K562 (cell line): ENCODE results near the gene NRROS. TPM values are rescaled to one million over a fixed set of nuclear protein-coding genes. Genes with fewer than 3 reads are reported as not detected.

Source experiments
- BRCA1 ChIP-seq, 2 experiments: fragments of 450-650 bp in 1 of 2; sonication (generic) in 1 of 2; formaldehyde crosslinking in 1 of 2; IDR thresholded peaks; 2 replicates each; pipeline versions ENCODE4 v1.5.0 to v1.6.1; 2017 to 2020; ENCODE audit warnings: mild to moderate bottlenecking in 1 of 2, missing genetic modification reagents in 1 of 2
- CC2D1A ChIP-seq: fragments of 450-650 bp; IDR thresholded peaks from 2 replicates; pipeline ENCODE4 v1.6.1; 2017; ENCODE audit warnings: mild to moderate bottlenecking
- CXXC5 ChIP-seq: fragments of 250-450 bp; sonication (Bioruptor Pico); IDR thresholded peaks from 2 replicates; pipeline ENCODE4 v1.8.0; 2022; ENCODE audit warnings: inconsistent platforms, mild to moderate bottlenecking, moderate library complexity
- EGR1 ChIP-seq: fragments of 450-650 bp; conservative IDR thresholded peaks from 2 replicates; pipeline ENCODE4 v1.6.1; 2017; ENCODE audit warnings: mild to moderate bottlenecking
- ELF2 ChIP-seq: fragments of 250-450 bp; sonication (Bioruptor Pico); IDR thresholded peaks from 2 replicates; pipeline ENCODE4 v1.5.0; 2021; ENCODE audit warnings: mild to moderate bottlenecking
- HEY1 ChIP-seq: fragments of 250-450 bp; sonication (Bioruptor Pico); IDR thresholded peaks from 2 replicates; pipeline ENCODE4 v1.5.0; 2020; ENCODE audit warnings: mild to moderate bottlenecking, moderate library complexity, borderline replicate concordance
- MYBL2 ChIP-seq, 2 experiments: fragments of 450-650 bp in 1 of 2; sonication (generic) in 1 of 2; formaldehyde crosslinking in 1 of 2; IDR thresholded peaks; 2 replicates each; pipeline versions ENCODE4 v1.6.1 to v1.8.1; 2017 to 2022; ENCODE audit warnings: borderline replicate concordance in 1 of 2, inconsistent platforms in 1 of 2, low read depth in 1 of 2, mild to moderate bottlenecking in 1 of 2, missing genetic modification reagents in 1 of 2, moderate library complexity in 1 of 2
- PCBP1 ChIP-seq: fragments of 200-400 bp; formaldehyde crosslinking; IDR thresholded peaks from 2 replicates; pipeline ENCODE4 v1.6.1; 2018; ENCODE audit warnings: mild to moderate bottlenecking, low read depth, low read length; ENCODE audit not compliant: poor library complexity, severe bottlenecking
- POLR2AphosphoS5 ChIP-seq: IDR thresholded peaks from 2 replicates; pipeline ENCODE4 v1.6.1; 2011; ENCODE audit warnings: mild to moderate bottlenecking, low read depth, low read length, moderate library complexity; ENCODE audit not compliant: control insufficient read depth, insufficient read depth
- SAFB ChIP-seq: fragments of 200-400 bp; formaldehyde crosslinking; IDR thresholded peaks from 2 replicates; pipeline ENCODE4 v1.6.1; 2017; ENCODE audit warnings: low read depth, low read length, borderline replicate concordance
- SRSF7 ChIP-seq: fragments of 200-400 bp; formaldehyde crosslinking; optimal IDR thresholded peaks from 2 replicates; pipeline ENCODE3; 2017; ENCODE audit warnings: mild to moderate bottlenecking, low read depth, low read length
- ZNF778 ChIP-seq: fragments of 450-650 bp; formaldehyde crosslinking; IDR thresholded peaks from 2 replicates; pipeline ENCODE4 v1.4.0; 2020; ENCODE audit warnings: mild to moderate bottlenecking, moderate library complexity
- polyA plus RNA-seq, 8 experiments: library from polyadenylated mRNA; depleted of rRNA in 4 of 8; stranded (reverse) in 5 of 8; unstranded in 3 of 8; fragments of >200 nt; fragmentation: Nextera tagmentation in 2 of 8; fragmentation: Illumina TruSeq in 1 of 8; extraction: Ambion mirVana in 2 of 8; extraction: Trizol in 1 of 8; gene quantifications; 2 replicates each; pipeline versions ENCODE4 v1.2.1 to v1.2.3, GENCODE V29; 2011 to 2014; ENCODE audit warnings: inconsistent platforms in 1 of 8, missing spikeins in 1 of 8
- total RNA-seq, 7 experiments: library from RNA; depleted of rRNA in 6 of 7; stranded (reverse); fragments of >200 nt in 6 of 7; fragmentation: Illumina TruSeq in 2 of 7; extraction: Trizol in 2 of 7; gene quantifications; 2 replicates each; pipeline versions ENCODE4 v1.2.1 to v1.2.3, GENCODE V29; 2011 to 2021; ENCODE audit warnings: low replicate concordance in 1 of 7
- TF ChIP-seq, protein P1 (sequence below): sonication (generic); formaldehyde crosslinking; IDR thresholded peaks from 2 replicates; pipeline ENCODE4 v1.8.0; 2022; ENCODE audit warnings: mild to moderate bottlenecking, missing genetic modification reagents
- TF ChIP-seq, protein P2 (sequence below), 2 experiments: IDR thresholded peaks in 1 of 2; conservative IDR thresholded peaks in 1 of 2; 2 replicates each; pipeline ENCODE4 v1.6.1; 2016; ENCODE audit warnings: low read depth in 2 of 2, mild to moderate bottlenecking in 1 of 2, missing compliant biosample characterization in 1 of 2, missing genetic modification characterization in 1 of 2, moderate library complexity in 1 of 2
- TF ChIP-seq, protein P3 (sequence below), 2 experiments: IDR thresholded peaks; 2 replicates each; pipeline ENCODE4 v1.6.1; 2011; ENCODE audit warnings: borderline replicate concordance in 1 of 2, control low read depth in 1 of 2, low read depth in 1 of 2, low read length in 1 of 2, mild to moderate bottlenecking in 1 of 2, mixed read lengths in 1 of 2, moderate library complexity in 1 of 2; ENCODE audit not compliant: insufficient read depth in 1 of 2, insufficient read length in 1 of 2, poor library complexity in 1 of 2, severe bottlenecking in 1 of 2; ENCODE audit errors: extremely low read depth in 1 of 2
- TF ChIP-seq, protein P4 (sequence below): fragments of 250-450 bp; sonication (Bioruptor Pico); IDR thresholded peaks from 2 replicates; pipeline ENCODE4 v1.9.0; 2021; ENCODE audit warnings: mild to moderate bottlenecking, inconsistent platforms

The NRROS gene
- total and polyA plus RNA-seq, 9 of the 15 experiments (the other 6 are each of a cell fraction or from before 2014, with no cell fraction given), result 0.34 to 13.8 (median 3.8) TPM

DNA sequence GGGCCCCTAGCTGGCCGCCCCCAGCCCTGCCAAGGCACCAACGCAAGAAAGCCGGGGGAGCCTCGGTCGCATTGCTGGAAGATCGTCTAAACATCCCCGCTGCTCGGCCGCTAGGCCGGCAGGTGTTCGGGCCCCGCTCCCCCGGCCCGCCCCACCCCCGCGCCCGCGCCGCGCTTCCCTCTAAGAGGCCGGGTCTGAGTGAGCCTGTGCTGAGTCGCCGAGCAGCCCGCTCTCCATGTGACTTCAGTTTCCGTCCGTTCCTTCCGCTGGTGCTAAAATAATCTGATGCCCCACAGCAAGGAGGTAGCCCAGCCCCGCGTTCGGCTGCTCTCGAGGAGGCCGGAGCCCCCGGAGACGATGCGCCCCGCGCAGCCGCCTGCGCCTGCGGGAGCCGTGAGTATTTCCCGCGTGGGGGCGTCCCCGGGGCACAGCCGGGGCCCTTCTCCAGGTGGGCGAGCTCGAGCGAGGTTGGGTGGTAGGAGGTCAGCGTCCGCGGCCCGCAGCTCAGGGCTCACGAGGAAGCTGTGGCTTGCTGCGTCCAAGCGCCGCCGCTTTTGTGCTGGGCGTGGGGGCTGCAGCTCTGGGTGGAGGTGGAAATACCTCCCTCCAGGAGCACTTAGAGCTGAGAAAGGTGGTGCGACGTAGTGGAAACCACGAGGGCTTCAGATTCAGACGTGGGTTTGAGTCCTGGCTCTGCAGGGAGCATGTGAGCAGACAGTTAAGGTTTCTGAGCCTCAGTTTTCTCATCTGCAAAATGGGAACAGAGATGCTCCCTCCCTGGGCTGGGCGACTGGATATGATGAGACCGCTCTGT, at the start of gene NRROS (continued):
- TF ChIP-seq, protein P1, sequence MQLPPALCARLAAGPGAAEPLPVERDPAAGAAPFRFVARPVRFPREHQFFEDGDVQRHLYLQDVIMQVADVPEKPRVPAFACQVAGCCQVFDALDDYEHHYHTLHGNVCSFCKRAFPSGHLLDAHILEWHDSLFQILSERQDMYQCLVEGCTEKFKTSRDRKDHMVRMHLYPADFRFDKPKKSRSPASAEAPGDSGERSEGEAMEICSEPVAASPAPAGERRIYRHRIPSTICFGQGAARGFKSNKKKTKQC (CRISPR knock-in tag), result 0 out of 2 replicates have a peak, but pooled peaks have one; percentile 45
- TF ChIP-seq MYBL2 (IDR thresholded peaks at IDR 0.05; ENCODE audit: low read depth) (no peak), MYBL2 (CRISPR knock-in tag; IDR thresholded peaks at IDR 0.05; ENCODE audit: borderline replicate concordance) (no peak), SRSF7 (no peak), EGR1 (peak; percentile 61), BRCA1 (IDR thresholded peaks at IDR 0.05) (no peak), BRCA1 (CRISPR knock-in tag; IDR thresholded peaks at IDR 0.05) (0 out of 2 replicates have a peak, but pooled peaks have one; percentile 14), CC2D1A (peak; percentile 62; the same call in 1 of the 2 replicates), POLR2AphosphoS5 (0 out of 2 replicates have a peak, but pooled peaks have one; percentile 40), HEY1 (CRISPR knock-in tag) (no peak), SAFB (peak; percentile 92), CXXC5 (CRISPR knock-in tag) (0 out of 2 replicates have a peak, but pooled peaks have one; percentile 72), ZNF778 (CRISPR knock-in tag) (no peak), PCBP1 (peak; percentile 69), ELF2 (no peak)
- TF ChIP-seq, protein P2, sequence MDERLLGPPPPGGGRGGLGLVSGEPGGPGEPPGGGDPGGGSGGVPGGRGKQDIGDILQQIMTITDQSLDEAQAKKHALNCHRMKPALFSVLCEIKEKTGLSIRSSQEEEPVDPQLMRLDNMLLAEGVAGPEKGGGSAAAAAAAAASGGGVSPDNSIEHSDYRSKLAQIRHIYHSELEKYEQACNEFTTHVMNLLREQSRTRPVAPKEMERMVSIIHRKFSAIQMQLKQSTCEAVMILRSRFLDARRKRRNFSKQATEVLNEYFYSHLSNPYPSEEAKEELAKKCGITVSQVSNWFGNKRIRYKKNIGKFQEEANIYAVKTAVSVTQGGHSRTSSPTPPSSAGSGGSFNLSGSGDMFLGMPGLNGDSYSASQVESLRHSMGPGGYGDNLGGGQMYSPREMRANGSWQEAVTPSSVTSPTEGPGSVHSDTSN (CRISPR knock-in tag; IDR thresholded peaks at IDR 0.05; ENCODE audit: low read depth), result no peak
- TF ChIP-seq, protein P2 (tag; conservative IDR thresholded peaks at IDR 0.05; ENCODE audit: low read depth), result no peak
- TF ChIP-seq, protein P3, sequence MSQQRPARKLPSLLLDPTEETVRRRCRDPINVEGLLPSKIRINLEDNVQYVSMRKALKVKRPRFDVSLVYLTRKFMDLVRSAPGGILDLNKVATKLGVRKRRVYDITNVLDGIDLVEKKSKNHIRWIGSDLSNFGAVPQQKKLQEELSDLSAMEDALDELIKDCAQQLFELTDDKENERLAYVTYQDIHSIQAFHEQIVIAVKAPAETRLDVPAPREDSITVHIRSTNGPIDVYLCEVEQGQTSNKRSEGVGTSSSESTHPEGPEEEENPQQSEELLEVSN (IDR thresholded peaks at IDR 0.05; ENCODE audit: borderline replicate concordance in 1 of 2, extremely low read depth in 1 of 2, insufficient read depth in 1 of 2, insufficient read length in 1 of 2, low read depth in 1 of 2, low read length in 1 of 2, poor library complexity in 1 of 2, severe bottlenecking in 1 of 2), result peak; percentile 61 to 93
- TF ChIP-seq, protein P4, sequence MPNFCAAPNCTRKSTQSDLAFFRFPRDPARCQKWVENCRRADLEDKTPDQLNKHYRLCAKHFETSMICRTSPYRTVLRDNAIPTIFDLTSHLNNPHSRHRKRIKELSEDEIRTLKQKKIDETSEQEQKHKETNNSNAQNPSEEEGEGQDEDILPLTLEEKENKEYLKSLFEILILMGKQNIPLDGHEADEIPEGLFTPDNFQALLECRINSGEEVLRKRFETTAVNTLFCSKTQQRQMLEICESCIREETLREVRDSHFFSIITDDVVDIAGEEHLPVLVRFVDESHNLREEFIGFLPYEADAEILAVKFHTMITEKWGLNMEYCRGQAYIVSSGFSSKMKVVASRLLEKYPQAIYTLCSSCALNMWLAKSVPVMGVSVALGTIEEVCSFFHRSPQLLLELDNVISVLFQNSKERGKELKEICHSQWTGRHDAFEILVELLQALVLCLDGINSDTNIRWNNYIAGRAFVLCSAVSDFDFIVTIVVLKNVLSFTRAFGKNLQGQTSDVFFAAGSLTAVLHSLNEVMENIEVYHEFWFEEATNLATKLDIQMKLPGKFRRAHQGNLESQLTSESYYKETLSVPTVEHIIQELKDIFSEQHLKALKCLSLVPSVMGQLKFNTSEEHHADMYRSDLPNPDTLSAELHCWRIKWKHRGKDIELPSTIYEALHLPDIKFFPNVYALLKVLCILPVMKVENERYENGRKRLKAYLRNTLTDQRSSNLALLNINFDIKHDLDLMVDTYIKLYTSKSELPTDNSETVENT (CRISPR knock-in tag), result 0 out of 2 replicates have a peak, but pooled peaks have one; percentile 23
